HG03139 (cell line): ENCODE results near the gene ERAS.
"Not testable (repeated sequence)": the region's sequence is repeated elsewhere in the genome, so short reads cannot be mapped to it uniquely, and the experiment has no call there.

Experiments
- ATAC-seq: cut with Tn5 transposase; IDR thresholded peaks from one replicate; pipeline ENCODE4 v1.9.1; 2021; ENCODE audit not compliant: unreplicated experiment

Gene ERAS

DNA sequence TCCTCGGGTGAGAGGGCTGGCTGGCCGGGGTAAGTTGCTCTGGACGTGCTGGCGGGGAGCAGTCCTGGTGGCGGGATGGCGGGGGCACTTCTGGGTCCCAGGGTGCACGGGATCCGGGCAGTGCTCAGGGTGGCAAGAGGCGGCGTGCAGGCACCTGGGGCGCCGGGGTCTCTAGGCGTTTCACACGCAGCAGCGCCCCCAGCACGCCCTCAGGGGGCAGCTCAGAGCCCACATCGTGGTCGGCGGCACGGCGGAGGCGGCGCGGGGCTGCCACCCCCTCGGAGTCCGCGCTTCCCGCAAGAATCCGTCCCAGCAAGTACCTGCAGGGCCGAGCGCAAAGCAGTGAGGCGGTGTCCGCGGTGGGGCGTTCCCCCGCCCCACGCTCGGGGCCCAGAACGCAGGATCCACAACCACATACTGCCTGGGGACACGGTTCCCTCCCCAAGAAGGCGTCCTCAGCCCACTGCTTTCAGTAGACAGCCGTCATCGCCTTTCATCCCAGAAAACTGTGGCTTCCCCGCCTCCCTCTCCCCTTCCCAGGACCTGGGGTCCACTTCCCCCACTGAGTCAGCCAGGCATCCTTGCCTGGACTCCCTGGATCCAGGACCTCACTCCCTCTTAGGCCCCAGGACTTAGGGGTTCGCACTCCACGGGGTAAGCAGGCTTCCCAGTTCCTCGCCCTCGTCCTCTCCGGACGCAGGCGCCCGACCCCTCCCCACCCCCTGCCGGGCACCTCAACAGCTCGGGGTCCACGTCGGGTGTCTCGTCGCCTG is 5.0 kb downstream of the ERAS start:
- no peak for ATAC-seq

DNA sequence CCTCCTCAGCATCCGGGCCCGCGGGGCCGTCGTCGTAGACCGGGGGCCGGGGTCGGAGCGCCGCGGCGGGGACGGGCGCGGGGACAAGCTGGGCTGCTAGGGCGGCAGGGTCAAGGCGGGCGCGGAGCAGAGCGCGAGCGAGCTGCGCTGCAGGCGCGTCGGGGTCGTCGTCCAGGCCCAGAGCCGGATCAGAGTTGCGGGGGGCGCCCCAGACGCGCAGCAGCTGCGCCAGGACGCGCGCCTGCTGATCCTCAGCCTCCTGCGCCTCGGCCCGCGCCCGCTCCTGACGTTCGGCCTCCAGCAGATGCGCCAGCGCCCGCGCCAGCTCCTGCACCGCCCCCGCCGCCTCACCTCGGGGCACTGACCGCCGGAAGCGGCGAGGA is 5.6 kb downstream of the ERAS start:
- ATAC-seq = no peak

DNA sequence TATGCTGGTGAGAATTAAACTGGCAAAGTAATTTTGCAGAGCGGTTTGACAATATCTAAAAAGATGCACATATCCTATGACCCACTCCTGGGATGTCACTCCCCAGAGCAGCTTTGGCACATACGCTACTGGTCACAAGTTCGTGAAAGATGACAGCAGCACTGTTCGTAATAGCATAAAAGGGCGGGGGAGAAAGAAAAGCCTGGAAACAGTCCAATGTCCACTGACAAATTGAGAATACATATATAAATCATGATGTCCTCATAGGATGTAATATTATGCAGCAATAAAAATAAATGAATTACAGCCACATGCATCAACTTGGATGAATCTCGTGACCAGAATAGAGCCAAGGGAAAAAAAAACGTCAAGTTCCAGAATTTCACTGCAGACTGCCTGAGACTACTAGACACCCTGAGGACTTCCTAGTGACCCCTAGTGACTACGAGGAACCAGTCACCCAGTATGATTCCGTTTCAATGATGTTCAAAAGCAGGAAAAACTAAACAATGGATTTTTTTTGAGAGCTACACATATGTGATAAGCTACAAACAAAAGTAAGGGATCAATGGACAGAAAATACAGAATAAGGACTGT is 7.3 kb downstream of the ERAS start:
- no peak for ATAC-seq

DNA sequence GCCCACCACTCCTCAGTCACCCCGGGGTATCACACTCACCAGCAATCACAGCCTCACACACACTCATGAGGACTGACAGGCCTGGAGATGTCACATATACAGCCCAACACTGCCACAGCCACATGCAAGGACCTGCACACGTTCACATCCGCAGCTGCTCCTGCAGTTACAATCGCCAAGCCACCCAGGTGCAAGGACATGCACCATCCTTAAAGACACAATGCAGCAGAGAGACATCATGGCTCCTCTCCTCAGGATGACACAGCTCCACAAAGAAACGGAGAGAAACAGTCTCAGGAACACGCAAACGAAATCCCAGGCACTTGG is 8.0 kb downstream of the ERAS start:
- ATAC-seq = no peak

DNA sequence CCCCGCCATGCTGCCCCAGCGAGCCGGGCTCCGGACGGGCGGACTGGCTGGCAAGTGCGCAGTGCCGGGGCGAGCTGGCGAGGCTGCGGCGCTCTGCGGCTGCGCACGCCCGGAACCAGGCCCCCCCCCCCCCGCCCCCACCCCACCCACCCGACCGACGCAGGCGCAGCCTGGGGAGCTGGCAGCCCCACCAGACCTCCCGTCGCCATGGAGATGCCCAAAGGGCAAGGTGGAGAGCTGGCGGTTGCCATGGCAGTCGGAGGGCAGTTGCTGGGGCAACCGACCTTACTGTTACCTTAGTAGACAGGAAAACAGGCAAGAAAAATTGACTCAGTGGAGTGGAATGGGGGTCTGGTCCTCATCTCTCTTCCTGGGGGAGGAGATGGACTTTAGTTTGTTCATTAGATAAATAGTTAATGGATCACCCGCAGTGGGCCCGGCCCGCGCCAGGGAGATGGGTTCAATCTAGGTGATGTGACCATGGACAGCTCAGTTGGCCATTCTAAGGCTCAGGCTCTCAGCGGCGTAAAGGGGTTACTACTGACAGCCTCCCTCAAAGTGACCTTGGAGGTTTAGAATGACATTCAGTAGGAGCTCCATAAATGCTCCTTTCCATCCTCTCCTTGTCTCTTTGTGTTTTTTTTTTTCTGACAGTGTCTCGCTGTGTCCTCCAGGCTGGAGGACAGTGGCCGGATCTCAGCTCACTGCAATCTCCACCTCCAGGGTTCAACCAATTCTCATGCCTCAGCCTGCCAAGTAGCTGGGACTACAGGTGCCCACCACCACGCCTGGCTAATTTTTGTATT is 9.4 kb downstream of the ERAS start, which contains the start of gene PCSK1N:
TSS of gene PCSK1N (minus strand) at position 87 of the 806 bp plus-strand sequence. CDS start at position 9, 78 bp downstream.
- no peak for ATAC-seq

DNA sequence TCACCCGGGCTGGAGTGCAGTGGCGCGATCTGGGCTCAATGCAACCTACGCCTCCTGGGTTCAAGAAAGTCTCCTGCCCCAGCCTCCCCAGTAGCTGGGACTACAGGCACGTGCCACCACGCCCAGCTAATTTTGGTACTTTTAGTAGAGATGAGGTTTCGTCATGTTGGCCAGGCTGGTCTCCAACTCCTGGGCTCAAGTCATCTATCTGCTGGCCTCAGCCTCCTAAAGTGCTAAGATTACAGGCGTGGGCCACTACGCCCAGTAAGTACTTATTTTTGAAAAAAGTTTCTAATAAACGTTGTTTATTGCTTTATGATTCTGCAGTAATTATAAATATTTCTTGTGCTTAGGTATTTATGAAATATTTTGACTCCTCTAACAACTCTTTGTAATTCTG is 13.4 kb downstream of the ERAS start:
- ATAC-seq = no peak

DNA sequence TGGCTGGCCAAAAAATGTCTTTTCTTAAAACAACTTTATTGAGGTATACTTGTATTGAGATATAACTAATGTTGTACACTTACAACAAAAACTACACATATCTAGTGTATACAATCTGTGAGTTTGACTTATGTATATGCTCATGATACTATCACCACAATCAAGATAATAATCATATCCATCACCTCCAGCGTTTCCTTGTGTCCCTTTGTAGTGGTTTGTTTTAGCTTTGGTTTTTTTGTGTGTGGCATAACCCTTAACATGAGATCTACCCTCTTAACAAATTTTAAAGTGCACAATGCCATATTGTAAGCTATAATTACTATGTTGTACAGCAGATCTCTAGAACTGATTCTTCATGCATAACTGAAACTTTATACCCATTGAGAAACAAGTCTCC is 22.5 kb downstream of the ERAS start:
- no peak for ATAC-seq

DNA sequence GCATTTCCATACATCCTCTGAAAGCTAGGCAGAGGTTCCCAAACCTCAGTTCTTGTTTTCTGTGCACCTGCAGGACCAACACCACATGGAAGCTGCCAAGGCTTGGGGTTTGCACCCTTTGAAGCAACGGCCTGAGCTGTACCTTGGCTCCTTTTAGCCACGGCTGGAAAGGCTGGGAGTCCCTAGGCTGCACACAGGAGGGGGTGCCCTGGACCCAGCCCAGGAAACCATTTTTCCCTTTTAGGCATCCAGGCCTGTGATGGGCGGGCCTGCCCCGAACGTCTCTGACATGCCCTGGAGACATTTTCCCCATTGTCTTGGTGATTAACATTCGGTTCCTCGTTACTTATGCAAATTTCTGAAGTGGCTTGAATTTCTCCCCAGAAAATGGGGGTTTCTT is 26.5 kb downstream of the ERAS start:
- no peak for ATAC-seq

DNA sequence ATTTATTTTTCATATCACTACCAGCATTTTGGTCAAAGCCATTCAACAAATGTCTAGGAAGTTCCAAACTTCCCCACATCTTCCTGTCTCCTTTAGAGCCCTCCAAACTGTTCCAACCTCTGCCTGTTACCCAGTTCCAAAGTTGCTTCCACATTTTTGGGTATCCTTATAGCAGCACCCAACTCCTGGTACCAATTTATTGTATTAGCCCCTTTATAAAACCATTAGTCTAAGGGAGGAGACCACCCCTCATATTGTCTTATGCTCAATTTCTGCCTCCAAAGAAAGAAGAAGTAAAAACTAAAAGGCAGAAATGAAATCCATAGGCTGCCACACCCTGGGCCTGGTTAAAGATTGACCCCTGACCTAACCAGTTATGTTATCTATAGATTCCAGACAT is 27.2 kb downstream of the ERAS start:
- not testable (repeated sequence) for ATAC-seq

DNA sequence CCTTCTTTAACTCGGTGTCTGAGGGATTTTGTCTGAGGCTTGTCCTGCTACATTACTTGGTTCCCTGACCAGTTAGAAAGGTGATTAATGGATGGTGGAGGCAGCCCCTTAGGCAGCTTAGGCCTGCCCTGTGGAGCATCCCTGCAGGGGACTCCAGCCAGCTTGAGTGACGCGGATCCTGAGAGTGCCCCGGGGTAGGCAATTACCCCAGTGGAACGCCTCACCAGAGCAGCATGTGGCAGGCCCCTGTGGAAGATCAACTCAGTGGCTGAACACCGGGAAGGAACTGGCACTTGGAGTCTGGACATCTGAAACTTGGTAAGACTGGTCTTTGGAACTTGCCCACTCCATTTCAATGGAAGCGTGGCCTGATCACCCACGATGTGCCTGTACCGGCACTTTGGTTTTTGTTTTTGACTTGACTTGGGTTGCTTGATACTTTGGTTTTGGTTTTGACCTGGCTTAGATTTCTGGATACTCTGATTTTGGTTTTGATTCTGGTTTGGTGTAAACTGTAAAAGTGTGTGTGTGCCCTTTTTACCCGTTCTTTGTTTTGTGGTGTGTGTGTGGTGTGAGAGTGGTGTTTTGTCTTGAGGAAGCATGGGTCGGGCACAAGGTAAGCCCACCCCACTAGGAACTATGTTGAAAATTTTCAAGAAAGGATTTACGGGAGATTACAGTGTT is 27.9 kb downstream of the ERAS start:
- not testable (repeated sequence) for ATAC-seq

DNA sequence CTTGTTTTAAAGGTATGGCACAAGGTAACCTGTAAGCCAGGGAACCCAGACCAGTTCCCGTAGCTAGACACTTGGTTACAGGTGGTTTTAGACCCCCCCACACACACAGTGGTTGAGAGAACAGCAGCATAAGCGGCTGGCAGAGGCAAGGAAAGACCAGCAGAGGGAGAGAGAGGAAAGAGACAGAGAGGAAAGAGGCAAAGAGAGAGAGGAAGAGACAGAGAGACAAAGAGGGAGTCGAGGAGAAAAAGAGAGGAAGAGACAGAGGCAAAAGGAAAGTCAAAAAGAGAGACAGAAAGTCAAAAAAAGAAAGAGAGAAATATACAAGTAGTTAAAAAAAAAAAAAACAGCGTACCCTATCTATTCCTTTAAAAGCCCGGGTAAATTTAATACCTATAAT is 28.6 kb downstream of the ERAS start:
- ATAC-seq = no peak

DNA sequence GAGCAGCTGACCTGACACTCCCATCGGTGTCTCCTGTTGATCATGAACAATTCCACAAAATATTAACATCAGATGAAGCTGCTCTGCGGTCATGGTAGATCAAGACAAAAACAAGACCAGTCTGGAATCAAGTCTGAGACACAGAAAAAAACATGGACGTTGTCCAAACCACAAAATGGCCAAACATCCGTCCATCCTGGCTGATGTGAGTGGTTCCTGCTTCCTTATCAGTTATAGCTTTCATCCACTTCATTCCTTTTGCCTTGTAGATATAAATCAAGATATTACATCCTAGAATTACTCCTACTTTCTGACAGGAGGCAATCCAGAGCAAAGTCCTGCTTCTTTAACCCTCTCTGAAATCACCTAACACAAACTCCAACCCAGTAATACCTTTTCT is 37.9 kb downstream of the ERAS start:
- ATAC-seq = no peak

DNA sequence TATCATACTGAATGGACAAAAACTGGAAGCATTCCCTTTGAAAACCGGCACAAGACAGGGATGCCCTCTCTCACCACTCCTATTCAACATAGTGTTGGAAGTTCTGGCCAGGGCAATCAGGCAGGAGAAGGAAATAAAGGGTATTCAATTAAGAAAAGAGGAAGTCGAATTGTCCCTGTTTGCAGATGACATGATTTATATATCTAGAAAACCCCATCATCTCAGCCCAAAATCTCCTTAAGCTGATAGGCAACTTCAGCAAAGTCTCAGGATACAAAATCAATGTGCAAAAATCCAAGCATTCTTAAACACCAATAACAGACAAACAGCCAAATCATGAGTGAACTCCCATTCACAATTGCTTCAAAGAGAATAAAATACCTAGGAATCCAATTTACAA is 45.7 kb downstream of the ERAS start:
- not testable (repeated sequence) for ATAC-seq

DNA sequence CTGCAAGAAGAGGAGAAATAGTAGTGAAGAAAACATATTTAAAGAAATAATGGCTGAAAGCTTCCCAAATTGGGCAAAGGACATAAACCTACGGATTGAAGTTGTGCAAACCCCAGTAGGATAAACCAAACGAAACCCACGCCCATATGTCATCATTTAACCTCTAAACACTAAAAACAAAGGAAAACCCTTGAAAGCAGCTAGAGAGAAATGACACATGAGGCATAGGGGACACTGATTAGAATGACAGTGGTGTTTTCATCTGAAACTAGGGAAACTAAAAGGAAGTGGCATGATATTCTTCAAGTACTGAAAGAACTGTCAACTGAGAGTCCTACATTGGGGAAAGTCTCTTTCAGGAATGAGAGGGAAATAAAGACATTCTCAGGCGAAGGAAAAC is 50.6 kb downstream of the ERAS start:
- not testable (repeated sequence) for ATAC-seq
